ENCODE results near the gene TMC6. TPM values are rescaled to one million over a fixed set of nuclear protein-coding genes. Genes with fewer than 3 reads are reported as not detected.

The TMC6 gene
- total RNA-seq, 1 experiment from 2014 or later, result 58.0 TPM

- TF ChIP-seq SIN3A (IDR thresholded peaks at IDR 0.05; ENCODE audit: borderline replicate concordance, insufficient read depth, low read depth, low read length), result no peak
- no peak for TF ChIP-seq POLR2AphosphoS5 (IDR thresholded peaks at IDR 0.05; ENCODE audit: low read depth, low read length)
- TF ChIP-seq, protein P1, sequence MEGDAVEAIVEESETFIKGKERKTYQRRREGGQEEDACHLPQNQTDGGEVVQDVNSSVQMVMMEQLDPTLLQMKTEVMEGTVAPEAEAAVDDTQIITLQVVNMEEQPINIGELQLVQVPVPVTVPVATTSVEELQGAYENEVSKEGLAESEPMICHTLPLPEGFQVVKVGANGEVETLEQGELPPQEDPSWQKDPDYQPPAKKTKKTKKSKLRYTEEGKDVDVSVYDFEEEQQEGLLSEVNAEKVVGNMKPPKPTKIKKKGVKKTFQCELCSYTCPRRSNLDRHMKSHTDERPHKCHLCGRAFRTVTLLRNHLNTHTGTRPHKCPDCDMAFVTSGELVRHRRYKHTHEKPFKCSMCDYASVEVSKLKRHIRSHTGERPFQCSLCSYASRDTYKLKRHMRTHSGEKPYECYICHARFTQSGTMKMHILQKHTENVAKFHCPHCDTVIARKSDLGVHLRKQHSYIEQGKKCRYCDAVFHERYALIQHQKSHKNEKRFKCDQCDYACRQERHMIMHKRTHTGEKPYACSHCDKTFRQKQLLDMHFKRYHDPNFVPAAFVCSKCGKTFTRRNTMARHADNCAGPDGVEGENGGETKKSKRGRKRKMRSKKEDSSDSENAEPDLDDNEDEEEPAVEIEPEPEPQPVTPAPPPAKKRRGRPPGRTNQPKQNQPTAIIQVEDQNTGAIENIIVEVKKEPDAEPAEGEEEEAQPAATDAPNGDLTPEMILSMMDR (IDR thresholded peaks at IDR 0.05), result no peak
- TF ChIP-seq TCF7L2 (IDR thresholded peaks at IDR 0.05; ENCODE audit: low read depth, low read length), result no peak
- no peak for TF ChIP-seq REST (IDR thresholded peaks at IDR 0.05; ENCODE audit: insufficient read depth in 1 of 2, low read depth in 2 of 2, low read length in 1 of 2)
- ChIA-PET CTCF (interaction anchor here (0.6 kb wide), 1 partner anchor 17 kb away, joined by 5 read pairs; no protein-coding TSS in a partner anchor), POLR2A (interaction anchor here (0.6 to 0.7 kb wide), 2 partner anchors 13 to 45 kb away, joined by 3 to 13 read pairs; no protein-coding TSS in a partner anchor)
Observed at GRCh38 chr17:78120537-78120936, 8.0 kb downstream of the TMC6 start.

DNA sequence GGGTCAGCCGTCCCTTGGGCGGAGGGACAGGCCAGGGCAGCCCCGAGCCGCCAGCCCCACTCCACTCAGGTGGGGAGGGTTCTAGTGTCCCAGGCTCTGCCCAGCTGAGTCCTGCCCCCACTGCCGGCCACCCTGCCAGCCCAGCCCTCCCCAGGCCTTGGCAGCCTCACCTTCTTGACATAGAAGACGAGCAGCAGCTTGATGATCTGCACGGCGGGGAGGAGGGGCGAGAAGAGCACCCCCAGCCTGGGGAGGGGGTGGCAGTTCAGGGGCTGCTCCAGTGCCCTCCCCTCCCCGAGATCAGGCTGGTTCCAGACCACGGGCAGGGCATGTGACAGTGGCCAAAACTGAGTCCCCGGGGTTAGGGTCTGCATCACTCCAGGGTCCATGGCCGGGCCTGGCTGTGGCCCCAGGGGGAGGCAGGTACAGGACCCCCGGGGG, 9.7 kb downstream of the TMC6 start:
- TF ChIP-seq SIN3A (IDR thresholded peaks at IDR 0.05; ENCODE audit: borderline replicate concordance, insufficient read depth, low read depth, low read length) (no peak), TCF7L2 (IDR thresholded peaks at IDR 0.05; ENCODE audit: low read depth, low read length) (no peak), POLR2AphosphoS5 (IDR thresholded peaks at IDR 0.05; ENCODE audit: low read depth, low read length) (no peak), REST (IDR thresholded peaks at IDR 0.05; ENCODE audit: insufficient read depth in 1 of 2, low read depth in 2 of 2, low read length in 1 of 2) (no peak)
- TF ChIP-seq, protein P1 (IDR thresholded peaks at IDR 0.05), result no peak
- Histone ChIP-seq H3K9me3 (ENCODE audit: control insufficient read depth, insufficient read depth, low read depth, low read length) (no peaks in the 10 kb centered on the region), H3K27me3 (ENCODE audit: control insufficient read depth, insufficient read depth, low read length) (no peaks in the 10 kb centered on the region), H3K36me3 (ENCODE audit: control insufficient read depth, insufficient read depth, low read length) (no peaks in the 10 kb centered on the region), H3K4me1 (ENCODE audit: control insufficient read depth, insufficient read depth, low read length) (no peaks in the 10 kb centered on the region), H3K27ac (ENCODE audit: low read length) (no peak overlapping the region), H3K4me3 (ENCODE audit: low read depth in 2 of 2, low read length in 2 of 2) (no peak overlapping the region)
- DNase-seq (ENCODE audit: low read depth, low spot score) (no peak), ATAC-seq (no peak)
- in situ Hi-C loops (cut with HindIII; ENCODE audit: low pct_unique_long_range_greater_than_20kb, low sequenced_read_pairs), result no loop called here
- no TSS peak for BruUV-seq (replicated peaks)
- CTCF ChIA-PET, result interaction anchor here (0.6 kb wide), 1 partner anchor 56 kb away, joined by 3 read pairs; no protein-coding TSS in a partner anchor
- intact Hi-C loops (cut with micrococcal nuclease; ENCODE audit: unreplicated experiment), result no loop called here
- POLR2A ChIA-PET, result no interaction called here

More at GRCh38 chr17:78120537-78120936, 8.0 kb downstream of the TMC6 start:
- Histone ChIP-seq H3K9me3 (ENCODE audit: control insufficient read depth, insufficient read depth, low read depth, low read length) (no peaks in the 10 kb centered on the region), H3K4me1 (ENCODE audit: control insufficient read depth, insufficient read depth, low read length) (0 out of 2 replicates have a peak, but pooled peaks cover 5% of the 10 kb centered on the region), H3K4me3 (ENCODE audit: low read depth in 2 of 2, low read length in 2 of 2) (no peak overlapping the region), H3K27me3 (ENCODE audit: control insufficient read depth, insufficient read depth, low read length) (no peaks in the 10 kb centered on the region), H3K36me3 (ENCODE audit: control insufficient read depth, insufficient read depth, low read length) (no peaks in the 10 kb centered on the region), H3K27ac (ENCODE audit: low read length) (no peak overlapping the region)
- in situ Hi-C loops (cut with HindIII; ENCODE audit: low pct_unique_long_range_greater_than_20kb, low sequenced_read_pairs) (no loop called here), intact Hi-C loops (cut with micrococcal nuclease; ENCODE audit: unreplicated experiment) (no loop called here)
- BruUV-seq (replicated peaks), result no TSS peak
- no peak for ATAC-seq
- no peak for DNase-seq (ENCODE audit: low read depth, low spot score)
